K562 (cell line): ENCODE measurements around the gene GHR. TPM values are rescaled to one million over a fixed set of nuclear protein-coding genes. Genes with fewer than 3 reads are reported as not detected.

ENCODE experiments used
- BHLHE40 ChIP-seq: IDR thresholded peaks from 2 replicates; pipeline ENCODE4 v1.6.1; 2011; ENCODE audit warnings: low read length, improper control_type of control experiment
- C11orf30 ChIP-seq: fragments of 450-650 bp; IDR thresholded peaks from 2 replicates; pipeline ENCODE4 v1.6.1; 2016; ENCODE audit warnings: low read depth, mild to moderate bottlenecking
- HDAC1 ChIP-seq, 2 experiments: fragments of 450-650 bp; IDR thresholded peaks; 2 replicates each; pipeline ENCODE4 v1.6.1; 2016 to 2017; ENCODE audit warnings: inconsistent platforms in 1 of 2, mild to moderate bottlenecking in 1 of 2, moderate library complexity in 1 of 2
- MIER1 ChIP-seq: fragments of 450-650 bp; IDR thresholded peaks from 2 replicates; pipeline ENCODE4 v1.6.1; 2016; ENCODE audit warnings: antibody characterized with exemption, mild to moderate bottlenecking, low read depth
- NFATC3 ChIP-seq: fragments of 450-650 bp; IDR thresholded peaks from 2 replicates; pipeline ENCODE4 v1.6.1; 2017; ENCODE audit warnings: mild to moderate bottlenecking
- PCBP2 ChIP-seq: fragments of 200-400 bp; formaldehyde crosslinking; IDR thresholded peaks from 2 replicates; pipeline ENCODE4 v1.6.1; 2018; ENCODE audit warnings: low read length, low read depth, mild to moderate bottlenecking, moderate library complexity; ENCODE audit not compliant: poor library complexity, severe bottlenecking
- RBM15 ChIP-seq: fragments of 200-400 bp; formaldehyde crosslinking; IDR thresholded peaks from 2 replicates; pipeline ENCODE4 v1.6.1; 2018; ENCODE audit warnings: mild to moderate bottlenecking, low read length, moderate library complexity; ENCODE audit not compliant: insufficient read depth
- TCF3 ChIP-seq: sonication (generic); formaldehyde crosslinking; IDR thresholded peaks from 2 replicates; pipeline ENCODE4 v1.4.0; 2020; ENCODE audit warnings: mild to moderate bottlenecking, missing genetic modification reagents
- polyA plus RNA-seq, 8 experiments: library from polyadenylated mRNA; depleted of rRNA in 4 of 8; stranded (reverse) in 5 of 8; unstranded in 3 of 8; fragments of >200 nt; fragmentation: Nextera tagmentation in 2 of 8; fragmentation: Illumina TruSeq in 1 of 8; extraction: Ambion mirVana in 2 of 8; extraction: Trizol in 1 of 8; gene quantifications; 2 replicates each; pipeline versions ENCODE4 v1.2.1 to v1.2.3, GENCODE V29; 2011 to 2014; ENCODE audit warnings: inconsistent platforms in 1 of 8, missing spikeins in 1 of 8
- total RNA-seq, 7 experiments: library from RNA; depleted of rRNA in 6 of 7; stranded (reverse); fragments of >200 nt in 6 of 7; fragmentation: Illumina TruSeq in 2 of 7; extraction: Trizol in 2 of 7; gene quantifications; 2 replicates each; pipeline versions ENCODE4 v1.2.1 to v1.2.3, GENCODE V29; 2011 to 2021; ENCODE audit warnings: low replicate concordance in 1 of 7
- TF ChIP-seq, protein P1 (sequence below): sonication (generic); formaldehyde crosslinking; IDR thresholded peaks from 2 replicates; pipeline ENCODE4 v1.8.0; 2023; ENCODE audit warnings: missing genetic modification reagents, mild to moderate bottlenecking, borderline replicate concordance
- TF ChIP-seq, protein P2 (sequence below): fragments of 250-450 bp; sonication (Bioruptor Pico); IDR thresholded peaks from 2 replicates; pipeline ENCODE4 v1.5.0; 2021
- TF ChIP-seq, protein P3 (sequence below): fragments of 250-450 bp; sonication (Bioruptor Pico); IDR thresholded peaks from 2 replicates; pipeline ENCODE4 v1.5.0; 2022; ENCODE audit warnings: mild to moderate bottlenecking

GHR gene
- total and polyA plus RNA-seq, 9 of the 15 experiments (the other 6 are each of a cell fraction or from before 2014, with no cell fraction given) = 0.01 to 0.13 (median 0.07) TPM; not detected in 5

GRCh38 chr5:42542106-42542505 is 118.9 kb downstream of the GHR start (continued):
- TF ChIP-seq, protein P1, sequence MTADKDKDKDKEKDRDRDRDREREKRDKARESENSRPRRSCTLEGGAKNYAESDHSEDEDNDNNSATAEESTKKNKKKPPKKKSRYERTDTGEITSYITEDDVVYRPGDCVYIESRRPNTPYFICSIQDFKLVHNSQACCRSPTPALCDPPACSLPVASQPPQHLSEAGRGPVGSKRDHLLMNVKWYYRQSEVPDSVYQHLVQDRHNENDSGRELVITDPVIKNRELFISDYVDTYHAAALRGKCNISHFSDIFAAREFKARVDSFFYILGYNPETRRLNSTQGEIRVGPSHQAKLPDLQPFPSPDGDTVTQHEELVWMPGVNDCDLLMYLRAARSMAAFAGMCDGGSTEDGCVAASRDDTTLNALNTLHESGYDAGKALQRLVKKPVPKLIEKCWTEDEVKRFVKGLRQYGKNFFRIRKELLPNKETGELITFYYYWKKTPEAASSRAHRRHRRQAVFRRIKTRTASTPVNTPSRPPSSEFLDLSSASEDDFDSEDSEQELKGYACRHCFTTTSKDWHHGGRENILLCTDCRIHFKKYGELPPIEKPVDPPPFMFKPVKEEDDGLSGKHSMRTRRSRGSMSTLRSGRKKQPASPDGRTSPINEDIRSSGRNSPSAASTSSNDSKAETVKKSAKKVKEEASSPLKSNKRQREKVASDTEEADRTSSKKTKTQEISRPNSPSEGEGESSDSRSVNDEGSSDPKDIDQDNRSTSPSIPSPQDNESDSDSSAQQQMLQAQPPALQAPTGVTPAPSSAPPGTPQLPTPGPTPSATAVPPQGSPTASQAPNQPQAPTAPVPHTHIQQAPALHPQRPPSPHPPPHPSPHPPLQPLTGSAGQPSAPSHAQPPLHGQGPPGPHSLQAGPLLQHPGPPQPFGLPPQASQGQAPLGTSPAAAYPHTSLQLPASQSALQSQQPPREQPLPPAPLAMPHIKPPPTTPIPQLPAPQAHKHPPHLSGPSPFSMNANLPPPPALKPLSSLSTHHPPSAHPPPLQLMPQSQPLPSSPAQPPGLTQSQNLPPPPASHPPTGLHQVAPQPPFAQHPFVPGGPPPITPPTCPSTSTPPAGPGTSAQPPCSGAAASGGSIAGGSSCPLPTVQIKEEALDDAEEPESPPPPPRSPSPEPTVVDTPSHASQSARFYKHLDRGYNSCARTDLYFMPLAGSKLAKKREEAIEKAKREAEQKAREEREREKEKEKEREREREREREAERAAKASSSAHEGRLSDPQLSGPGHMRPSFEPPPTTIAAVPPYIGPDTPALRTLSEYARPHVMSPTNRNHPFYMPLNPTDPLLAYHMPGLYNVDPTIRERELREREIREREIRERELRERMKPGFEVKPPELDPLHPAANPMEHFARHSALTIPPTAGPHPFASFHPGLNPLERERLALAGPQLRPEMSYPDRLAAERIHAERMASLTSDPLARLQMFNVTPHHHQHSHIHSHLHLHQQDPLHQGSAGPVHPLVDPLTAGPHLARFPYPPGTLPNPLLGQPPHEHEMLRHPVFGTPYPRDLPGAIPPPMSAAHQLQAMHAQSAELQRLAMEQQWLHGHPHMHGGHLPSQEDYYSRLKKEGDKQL = no peak
- no peak for TF ChIP-seq TCF3
- TF ChIP-seq, protein P2, sequence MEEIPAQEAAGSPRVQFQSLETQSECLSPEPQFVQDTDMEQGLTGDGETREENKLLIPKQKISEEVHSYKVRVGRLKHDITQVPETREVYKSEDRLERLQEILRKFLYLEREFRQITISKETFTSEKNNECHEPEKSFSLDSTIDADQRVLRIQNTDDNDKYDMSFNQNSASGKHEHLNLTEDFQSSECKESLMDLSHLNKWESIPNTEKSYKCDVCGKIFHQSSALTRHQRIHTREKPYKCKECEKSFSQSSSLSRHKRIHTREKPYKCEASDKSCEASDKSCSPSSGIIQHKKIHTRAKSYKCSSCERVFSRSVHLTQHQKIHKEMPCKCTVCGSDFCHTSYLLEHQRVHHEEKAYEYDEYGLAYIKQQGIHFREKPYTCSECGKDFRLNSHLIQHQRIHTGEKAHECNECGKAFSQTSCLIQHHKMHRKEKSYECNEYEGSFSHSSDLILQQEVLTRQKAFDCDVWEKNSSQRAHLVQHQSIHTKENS (CRISPR knock-in tag) = no peak
- TF ChIP-seq PCBP2 = no peak
- no peak for TF ChIP-seq RBM15
- TF ChIP-seq, protein P3, sequence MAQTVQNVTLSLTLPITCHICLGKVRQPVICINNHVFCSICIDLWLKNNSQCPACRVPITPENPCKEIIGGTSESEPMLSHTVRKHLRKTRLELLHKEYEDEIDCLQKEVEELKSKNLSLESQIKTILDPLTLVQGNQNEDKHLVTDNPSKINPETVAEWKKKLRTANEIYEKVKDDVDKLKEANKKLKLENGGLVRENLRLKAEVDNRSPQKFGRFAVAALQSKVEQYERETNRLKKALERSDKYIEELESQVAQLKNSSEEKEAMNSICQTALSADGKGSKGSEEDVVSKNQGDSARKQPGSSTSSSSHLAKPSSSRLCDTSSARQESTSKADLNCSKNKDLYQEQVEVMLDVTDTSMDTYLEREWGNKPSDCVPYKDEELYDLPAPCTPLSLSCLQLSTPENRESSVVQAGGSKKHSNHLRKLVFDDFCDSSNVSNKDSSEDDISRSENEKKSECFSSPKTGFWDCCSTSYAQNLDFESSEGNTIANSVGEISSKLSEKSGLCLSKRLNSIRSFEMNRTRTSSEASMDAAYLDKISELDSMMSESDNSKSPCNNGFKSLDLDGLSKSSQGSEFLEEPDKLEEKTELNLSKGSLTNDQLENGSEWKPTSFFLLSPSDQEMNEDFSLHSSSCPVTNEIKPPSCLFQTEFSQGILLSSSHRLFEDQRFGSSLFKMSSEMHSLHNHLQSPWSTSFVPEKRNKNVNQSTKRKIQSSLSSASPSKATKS (CRISPR knock-in tag) = no peak
- no peak for TF ChIP-seq MIER1
- no peak for TF ChIP-seq C11orf30
- no peak for TF ChIP-seq BHLHE40
- TF ChIP-seq NFATC3 = no peak
- TF ChIP-seq HDAC1 (IDR thresholded peaks at IDR 0.05) = no peak
